NCI-H1105 treated with DMSO at 0.1 percent for 48 hours (cell line): ENCODE results near the gene FRG1.
"Not testable (repeated sequence)": the region's sequence is repeated elsewhere in the genome, so short reads cannot be mapped to it uniquely, and the experiment has no call there.

Experiments used
- DNase-seq: peaks from one replicate; lab custom pipeline; 2025; lab: John Stamatoyannopoulos, UW

Gene FRG1

DNA sequence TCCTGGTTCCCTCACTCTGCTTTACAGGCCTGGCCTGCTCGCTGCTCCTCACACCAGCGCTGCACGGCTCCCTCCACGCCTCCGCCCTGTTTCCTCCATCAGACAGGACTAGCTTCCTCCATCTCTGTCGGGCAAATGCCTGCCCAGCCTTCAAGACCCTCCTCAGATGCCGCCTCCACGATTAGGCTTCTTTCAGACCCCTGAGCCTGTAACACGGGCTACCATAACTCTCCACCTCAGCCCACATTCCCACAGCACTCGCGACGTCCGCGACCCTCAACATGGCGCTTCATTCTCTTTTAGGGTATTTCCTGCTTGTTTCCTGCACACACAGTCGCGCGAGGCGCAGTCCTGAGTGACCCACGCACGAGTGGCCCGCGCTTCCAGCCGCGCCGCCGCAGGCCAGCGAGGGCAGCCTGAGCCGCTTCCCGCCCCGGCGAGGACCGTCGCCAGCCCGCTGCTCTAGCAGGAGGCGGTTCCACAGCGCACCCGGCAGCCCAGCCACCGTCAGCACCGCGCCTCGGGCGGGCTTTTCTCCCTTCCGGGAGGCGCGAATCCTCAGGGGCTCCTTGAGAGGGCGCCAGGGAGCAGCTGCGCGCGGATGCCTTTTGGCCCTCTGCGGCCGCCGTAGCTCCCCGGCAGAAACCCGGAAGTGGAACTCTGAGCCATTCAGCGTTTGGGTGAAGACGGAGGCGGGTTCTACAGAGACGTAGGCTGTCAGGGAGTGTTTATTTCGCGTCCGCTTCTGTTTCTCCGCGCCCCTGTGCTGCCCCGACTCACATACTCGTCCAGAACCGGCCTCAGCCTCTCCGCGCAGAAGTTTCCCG, at the start of gene FRG1:
FRG1 (plus strand) TSS at position 695 of the 827 bp plus-strand sequence. CDS start 138 bp downstream, outside the sequence.
- DNase-seq = no peak

DNA sequence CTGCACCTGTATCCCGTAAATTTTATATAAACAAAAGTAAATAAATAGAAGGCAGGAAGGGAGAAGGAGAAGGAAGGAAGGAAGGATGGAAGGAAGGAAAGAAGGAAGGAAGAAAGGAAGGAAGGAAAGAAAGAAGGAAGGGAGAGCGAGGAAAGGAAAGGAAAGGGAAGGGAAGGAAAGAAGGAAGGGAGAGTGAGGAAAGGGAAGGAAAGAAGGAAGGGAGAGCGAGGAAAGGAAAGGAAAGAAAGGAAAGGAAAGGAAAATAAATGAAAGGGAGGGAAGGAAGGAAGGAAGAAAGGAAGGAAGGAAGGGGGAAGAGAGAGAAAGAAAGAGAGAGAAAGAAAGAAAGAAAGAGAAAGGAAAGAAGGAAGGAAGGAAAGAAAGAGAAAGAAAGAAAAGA, 43.0 kb upstream of the FRG1 start:
- DNase-seq = no peak

DNA sequence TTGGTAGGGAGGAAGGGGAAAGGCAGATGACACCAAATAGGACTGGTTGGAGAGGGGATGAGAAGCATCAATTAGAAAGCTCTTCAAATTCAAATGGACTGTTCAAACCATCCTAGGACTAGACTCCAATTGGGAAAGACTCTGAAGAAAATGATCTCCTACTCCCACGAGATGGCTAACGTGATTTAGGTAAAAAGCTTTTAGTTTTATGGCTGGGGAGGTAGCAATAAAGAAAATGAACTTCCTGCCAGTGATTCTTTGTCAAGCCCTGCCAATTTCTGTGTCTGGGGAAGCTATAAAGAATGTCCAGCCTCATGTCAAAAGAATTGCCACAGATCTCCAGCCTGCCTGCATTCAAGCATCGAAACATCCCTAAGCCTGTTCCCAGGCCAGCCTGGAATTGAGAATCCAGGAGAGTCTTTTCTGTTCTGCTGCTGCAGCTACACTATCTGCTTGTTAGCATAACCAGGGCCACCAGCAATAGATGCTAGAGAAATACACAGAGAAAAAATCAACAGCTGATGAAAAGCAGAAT, 41.1 kb upstream of the FRG1 start:
- not testable (repeated sequence) for DNase-seq

DNA sequence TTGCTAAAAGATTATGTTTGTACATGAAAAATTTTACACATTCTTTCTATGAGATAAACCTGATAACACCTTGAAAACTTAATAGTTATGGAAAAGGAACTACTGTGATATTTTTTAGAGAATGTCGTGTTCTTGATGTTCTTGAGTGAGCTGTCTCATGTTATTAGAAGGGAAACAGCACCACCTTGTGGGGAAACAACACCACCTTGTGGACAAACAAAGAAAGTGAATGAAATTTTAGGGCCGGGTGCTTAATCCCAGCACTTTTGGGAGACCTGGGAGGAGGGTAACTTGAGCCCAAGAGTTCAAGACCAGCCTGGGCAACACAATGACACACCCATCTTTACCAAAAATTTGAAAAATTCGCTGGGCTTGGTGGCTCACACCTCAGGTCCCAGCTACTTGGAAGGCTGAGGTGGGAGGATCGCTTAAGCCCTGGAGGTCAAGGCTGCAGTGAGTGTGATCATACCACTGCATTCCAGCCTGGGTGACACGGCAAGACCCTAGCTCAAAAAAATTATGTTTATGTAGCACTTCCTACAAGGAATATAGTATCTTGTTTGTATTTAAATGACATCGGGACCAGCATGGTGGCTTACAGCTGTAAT, 36.1 kb upstream of the FRG1 start:
- not testable (repeated sequence) for DNase-seq

DNA sequence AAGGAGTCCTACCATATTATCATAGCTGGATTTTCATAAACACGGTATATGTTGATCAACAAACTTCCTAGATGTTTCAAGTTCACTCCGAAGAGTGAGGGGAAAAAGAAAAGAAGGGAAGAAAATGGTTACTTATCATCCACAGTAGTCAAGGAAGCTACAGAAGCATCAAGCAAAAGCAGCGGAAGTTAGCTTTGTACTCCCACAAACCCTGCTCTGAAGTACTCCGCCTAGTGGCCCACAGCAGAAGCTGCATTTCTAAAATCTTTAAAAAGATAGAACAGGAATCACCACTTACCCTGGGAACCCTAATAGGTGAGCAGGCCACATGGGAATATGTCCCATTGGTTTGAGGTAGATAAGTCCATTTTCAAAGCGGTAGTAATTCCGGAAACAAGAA, 28.5 kb upstream of the FRG1 start:
- no peak for DNase-seq

DNA sequence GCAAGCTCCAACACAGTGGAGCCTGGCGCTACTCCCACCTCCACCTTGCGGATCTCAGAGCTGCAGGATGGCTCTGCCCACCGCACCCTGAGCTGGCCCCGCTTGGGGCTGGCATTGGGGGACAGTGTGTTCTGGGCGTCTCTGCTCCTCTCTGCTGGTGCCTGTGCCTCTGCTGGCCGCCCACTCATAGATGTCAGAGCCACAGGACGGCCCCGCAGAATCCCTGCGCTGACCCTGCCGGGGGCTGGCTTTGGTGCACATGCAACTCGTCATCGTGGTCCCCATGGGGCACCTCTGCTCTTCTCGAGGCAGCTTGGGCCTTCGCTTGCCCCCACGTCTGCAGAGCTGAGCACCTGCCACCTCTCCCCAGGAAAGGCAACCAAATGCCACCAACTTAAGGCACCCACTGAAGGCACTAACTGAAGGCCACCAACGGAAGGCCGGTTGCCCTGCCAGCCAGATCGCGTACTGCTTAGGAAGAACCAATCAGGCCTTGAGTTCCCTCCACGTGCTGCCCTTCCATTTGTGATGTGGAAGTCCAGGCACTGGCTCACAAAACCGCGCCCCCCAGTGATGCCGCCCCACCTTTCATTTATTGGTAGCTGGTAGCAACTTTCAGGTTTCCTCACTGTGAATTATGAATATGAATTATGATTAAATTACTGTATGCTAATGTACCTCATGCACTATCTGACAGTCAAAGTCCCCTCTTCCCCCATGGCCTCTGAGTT, 23.3 kb upstream of the FRG1 start:
- no peak for DNase-seq

DNA sequence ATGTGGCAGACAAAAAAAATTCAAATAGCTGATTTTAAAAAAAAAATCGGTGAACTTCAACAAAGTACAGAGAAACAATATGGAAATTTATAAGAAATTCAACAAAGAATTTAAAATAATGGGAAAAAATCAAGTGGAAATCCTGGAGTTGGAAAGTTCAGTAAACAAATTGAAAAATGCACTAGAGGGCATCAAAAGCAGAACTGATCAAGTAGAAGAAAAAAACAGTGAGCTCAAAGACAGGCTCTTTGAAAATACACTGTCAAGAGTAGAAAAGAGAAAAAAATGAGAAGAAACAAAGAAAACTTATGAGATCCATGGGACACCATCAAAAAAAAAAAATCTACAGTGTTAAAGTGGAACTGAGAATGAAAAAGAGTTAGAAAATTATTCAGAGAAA, 19.6 kb upstream of the FRG1 start:
- no peak for DNase-seq

DNA sequence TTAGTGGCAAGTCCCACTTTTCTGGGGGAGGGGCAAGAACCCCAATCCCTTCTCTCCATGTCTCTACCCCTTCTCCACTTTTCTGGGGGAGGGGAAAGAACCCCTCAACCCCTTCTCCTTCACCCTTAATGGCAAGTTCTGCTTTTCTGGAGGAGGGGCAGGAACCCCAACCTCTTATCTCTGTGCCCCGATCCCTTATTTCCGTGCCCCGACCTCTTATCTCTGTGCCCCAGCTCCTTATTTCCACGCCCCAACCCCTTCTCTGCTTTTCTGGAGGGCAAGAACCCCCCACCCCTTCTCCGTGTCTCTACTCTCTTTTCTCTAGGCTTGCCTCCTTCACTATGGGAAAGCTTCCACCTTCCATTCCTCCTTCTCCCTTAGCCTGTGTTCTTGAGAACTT, 13.9 kb upstream of the FRG1 start:
- DNase-seq = not testable (repeated sequence)

DNA sequence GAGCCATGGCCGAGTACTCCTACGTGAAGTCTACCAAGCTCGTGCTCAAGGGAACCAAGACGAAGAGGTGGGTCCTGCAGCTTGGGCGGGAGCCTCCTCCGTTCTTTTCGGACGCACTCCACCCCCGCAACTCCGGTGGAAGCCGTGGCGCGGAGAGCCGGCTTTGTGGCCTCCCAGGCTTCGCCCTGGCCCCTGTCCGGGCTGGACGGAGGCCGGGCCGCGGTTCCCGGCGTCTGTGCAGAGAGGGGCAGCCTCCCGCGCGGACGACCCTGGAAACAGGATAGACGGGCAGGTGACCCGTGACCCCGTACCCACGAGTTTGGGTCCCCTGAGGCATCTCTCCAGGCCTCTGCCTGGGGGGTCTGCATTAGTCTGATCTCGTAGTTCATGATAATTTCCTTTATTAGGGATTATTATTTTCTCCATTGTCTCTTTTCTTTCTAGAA, 356 bp downstream of the FRG1 start:
- no peak for DNase-seq

DNA sequence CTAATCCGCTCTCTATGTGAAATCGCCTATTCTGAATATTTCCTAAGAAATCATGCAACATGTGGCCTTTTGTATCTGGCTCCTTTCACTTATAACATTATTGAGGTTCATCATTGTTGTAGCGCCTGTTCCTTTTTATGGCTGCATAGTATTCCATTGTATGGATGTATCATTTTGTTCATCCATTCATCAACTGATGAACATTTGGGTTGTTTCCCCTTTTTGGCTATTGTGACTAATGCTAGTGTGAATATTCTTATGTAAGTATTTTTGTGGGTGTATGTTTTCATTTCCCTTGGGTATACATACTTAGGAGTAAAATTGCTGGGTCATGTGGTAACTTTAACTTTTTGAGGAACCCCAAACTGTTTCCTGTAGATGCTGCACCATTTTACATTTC, 1.7 kb downstream of the FRG1 start:
- not testable (repeated sequence) for DNase-seq

DNA sequence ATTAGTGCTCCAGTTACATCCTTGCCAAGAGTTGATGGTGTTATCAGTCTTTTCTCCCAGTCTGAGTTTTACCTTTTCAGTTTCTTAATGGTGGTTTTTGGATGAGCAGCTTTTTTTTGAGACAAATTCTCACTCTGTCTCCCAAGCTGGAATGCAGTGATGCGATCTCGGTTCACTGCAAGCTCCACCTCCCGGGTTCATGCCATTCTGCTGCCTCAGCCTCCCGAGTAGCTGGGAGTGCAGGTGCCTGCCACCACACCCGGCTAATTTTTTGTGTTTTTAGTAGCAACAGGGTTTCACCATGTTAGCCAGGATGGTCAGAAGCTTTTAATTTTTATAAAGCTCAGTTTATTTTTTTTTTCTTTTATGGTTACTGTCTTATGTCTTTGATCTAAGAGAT, 3.4 kb downstream of the FRG1 start:
- not testable (repeated sequence) for DNase-seq

DNA sequence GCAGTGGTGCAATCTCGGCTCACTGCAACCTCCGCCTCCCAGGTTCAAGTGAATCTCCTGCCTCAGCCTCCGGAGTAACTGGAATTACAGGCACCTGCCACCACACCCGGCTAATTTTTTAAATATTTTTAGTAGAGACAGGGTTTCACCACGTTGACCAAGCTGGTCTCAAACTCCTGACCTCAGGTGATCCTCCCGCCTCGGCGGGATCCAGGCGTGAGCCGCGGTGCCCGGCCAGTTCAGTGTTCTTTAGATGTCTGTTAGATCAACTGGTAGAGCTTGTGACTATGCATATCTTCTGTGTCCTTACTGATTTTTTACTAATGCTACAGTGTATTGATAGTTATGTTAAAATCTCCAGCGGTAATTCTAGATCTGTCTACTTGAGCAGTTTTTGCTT, 6.2 kb downstream of the FRG1 start:
- DNase-seq = not testable (repeated sequence)

DNA sequence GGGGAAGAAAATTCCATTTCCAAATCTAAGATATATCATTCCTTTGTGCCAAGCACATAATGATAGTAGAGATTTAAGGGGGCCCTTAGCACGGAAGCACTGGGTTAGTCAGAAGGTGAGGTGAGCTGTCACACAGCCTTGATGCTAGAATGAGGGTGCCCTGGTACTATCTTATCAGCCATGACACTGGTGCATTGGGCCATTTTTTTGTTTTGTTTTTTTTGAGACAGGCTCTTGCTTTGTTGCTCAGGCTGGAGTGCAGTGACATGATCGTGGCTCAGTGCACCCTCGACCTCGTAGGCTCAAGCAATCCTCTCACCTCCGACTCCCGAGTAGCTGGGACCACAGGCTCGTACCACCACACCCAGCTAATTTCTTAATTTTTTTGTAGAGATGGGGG, 7.8 kb downstream of the FRG1 start:
- not testable (repeated sequence) for DNase-seq

DNA sequence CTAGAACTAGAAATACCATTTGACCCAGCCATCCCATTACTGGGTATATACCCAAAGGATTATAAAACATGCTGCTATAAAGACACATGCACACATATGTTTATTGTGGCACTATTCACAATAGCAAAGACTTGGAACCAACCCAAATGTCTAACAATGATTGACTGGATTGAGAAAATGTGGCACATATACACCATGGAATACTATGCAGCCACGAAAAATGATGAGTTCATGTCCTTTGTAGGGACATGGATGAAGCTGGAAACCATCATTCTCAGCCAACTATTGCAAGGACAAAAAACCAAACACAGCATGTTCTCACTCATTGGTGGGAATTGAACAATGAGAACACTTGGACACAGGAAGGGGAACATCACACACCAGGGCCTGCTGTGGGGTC, 28.6 kb downstream of the FRG1 start:
- DNase-seq = not testable (repeated sequence)

DNA sequence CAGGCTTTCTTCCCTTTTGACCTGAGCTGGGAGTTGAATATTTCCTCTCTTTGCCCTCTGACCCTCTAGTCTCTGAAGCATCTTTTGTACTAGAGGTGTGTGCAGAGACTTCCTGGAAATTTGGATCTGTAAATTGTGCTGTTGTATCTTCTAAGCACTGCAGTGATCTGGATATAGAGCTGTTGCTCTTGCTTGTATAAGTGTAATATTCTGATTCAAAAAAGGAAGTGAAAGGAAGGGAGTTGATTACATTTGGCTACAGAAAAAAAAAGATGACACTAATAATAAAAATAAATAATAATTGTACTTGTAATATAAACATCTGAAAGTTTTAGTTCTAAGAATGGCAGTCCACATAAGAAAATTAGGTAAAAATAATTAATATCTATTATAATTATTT, 33.0 kb downstream of the FRG1 start:
- DNase-seq = no peak

DNA sequence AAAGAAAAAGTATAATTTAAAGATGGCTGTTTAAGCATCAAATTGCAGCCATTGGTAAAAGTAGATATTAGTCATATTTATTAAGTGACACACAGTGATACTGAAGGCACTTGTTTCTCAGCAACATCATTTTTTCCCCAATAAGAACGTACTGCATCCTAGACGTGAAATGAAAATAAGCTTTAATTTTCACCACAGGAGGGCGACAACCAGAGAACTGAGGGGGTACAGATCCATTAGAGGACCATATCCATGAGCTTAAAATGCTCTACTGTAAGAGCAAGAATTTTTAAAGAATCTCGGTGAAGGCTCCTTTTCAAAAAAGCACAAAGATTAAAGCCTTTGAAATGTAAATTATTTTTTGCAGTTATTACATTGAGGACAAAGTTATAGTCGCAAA, 33.4 kb downstream of the FRG1 start:
- DNase-seq = no peak

DNA sequence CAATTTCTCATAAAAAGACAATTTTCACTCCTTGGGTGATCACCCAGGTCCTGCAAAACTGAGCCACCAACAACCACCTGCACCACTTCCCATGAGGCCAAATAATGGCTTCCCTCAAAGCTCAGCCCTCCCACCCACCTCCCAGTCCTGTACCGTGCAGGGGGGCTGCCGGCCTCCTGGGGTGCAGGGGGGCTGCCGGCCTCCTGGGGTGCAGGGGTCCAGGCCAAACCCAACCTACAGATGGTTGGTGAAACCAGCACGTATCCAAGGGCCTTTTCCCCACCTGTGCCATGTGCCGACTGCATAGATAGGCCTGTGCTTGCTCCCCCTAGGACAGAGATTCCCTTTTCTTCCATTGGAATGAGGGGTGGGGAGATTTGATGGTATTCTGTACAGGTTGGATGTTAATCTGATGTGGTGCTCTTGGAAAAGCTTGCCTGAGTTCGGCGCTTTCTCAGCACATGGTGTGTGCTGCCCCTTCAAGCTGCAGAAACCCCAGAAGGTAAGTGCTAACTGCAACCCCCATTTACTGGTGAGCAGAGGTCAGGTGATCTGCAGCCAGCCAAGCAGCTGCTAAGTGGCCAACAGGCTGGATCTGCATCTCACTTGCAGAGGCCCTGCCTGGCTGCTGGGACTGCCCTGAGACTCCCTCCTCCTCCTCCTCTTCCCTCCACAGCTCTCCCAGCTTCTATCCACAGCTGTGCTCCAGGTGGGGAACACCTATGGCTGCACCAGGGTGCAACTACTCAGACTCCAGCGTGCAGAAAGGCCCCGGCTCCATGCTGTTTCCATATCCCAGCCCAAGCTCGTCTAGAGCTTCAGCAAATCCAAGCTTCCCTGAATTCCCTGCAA, 38.8 kb downstream of the FRG1 start:
- DNase-seq = no peak

DNA sequence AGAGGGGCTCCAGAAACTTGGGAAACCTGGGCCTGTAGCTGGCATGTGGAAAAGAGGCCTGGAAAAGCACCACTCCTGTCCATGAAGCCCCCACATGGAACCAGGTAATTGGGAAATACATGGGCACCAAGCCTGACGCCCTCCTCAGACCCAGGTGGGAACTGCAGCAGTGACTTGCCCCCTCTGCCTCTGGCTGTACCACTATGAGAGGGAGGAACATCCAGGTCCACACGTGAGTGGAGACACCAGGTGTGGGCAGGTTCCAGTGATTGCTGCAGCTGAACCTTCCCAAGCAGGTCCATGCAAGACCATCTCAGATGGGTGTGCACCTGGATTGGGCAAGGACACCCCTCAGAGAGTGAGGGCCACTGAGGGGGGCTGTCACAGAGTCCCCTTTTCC, 39.6 kb downstream of the FRG1 start:
- not testable (repeated sequence) for DNase-seq

DNA sequence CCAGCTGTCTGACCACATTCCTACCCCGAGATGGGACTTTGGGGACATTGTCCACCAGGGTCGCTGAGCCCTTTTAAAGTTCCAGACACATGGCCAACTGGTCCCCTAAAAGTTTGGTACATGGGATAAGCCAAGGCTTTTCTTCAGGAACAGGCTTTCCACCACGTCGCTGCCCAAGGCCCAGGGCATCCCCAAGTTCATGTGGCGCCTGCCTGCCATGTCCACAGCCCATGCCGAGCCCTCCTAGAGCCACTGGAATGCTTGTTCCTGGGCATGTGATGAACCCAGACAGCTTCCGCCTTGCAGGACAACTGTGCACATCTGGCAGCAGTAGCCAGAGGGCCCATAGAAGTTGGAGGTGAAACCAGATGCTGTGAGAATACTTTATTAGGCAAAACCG, 41.3 kb downstream of the FRG1 start:
- DNase-seq = no peak

DNA sequence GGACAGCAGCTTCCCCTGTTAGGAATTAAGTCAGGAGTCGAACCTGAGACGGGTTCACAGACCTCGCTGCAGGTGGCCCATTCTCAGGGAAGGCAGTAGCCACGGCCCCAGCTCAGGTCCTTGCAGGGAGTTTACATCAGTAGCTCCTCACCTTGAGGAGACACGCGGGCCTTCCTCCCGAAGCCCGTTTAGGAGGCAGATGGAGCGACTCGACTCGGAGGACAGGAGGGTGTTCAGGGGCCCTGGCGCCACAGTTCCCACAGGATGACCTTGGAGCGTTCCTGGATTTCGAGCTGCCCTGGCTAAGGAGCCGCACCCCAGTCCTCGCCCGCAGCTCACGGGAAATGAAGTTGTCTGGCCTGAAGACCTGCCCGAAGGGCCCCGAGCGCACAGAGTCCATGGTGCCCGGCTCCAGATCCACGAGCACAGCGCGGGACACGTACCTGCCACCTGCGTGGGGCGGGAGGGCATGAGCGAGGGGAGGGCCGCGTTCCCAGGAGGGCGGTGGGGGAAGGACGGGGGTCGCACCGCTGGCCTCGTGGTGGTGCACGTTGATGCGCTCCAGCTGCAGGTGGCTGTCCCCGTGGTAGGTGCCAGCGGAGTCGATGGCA, 43.3 kb downstream of the FRG1 start:
- not testable (repeated sequence) for DNase-seq

DNA sequence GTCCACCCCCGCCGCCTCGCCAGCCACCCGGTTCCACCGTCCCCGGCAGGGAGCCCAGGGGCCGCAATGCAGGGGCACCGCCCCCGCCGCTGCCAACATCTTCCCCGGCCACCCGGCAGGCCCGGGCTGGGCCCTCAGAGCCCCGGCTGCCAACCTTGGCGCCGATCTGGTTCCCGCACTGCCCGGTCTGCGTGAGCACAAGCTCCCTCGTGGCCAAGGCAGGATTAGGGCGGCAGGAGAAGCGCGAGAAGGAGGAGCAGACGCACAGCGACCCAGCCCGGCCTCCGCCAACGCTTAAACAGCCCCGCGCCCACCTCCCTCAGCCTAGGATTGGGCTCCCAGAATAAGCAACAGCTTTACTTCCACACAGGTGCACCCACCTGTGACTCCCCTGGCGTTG, 44.0 kb downstream of the FRG1 start:
- not testable (repeated sequence) for DNase-seq
